ENCODE measurements around the gene ADGRG4. TPM values are rescaled to one million over a fixed set of nuclear protein-coding genes. Genes with fewer than 3 reads are reported as not detected.
"Not testable (repeated sequence)": the region's sequence is repeated elsewhere in the genome, so short reads cannot be mapped to it uniquely, and the experiment has no call there.

ADGRG4 gene
- not detected in 2 replicates for total RNA-seq (2014; rRNA removed; shearing (Covaris generic))

GRCh38 chrX:136300721-136301120 is at the start of gene ADGRG4:
Gene ADGRG4 (plus strand): TSS chrX:136300963. CDS start chrX:136308778, 7,815 bp downstream.
- DNase-seq (ENCODE audit: low spot score); in situ Hi-C loops (cut with HindIII; ENCODE audit: low sequenced_read_pairs): not testable (repeated sequence)

DNA sequence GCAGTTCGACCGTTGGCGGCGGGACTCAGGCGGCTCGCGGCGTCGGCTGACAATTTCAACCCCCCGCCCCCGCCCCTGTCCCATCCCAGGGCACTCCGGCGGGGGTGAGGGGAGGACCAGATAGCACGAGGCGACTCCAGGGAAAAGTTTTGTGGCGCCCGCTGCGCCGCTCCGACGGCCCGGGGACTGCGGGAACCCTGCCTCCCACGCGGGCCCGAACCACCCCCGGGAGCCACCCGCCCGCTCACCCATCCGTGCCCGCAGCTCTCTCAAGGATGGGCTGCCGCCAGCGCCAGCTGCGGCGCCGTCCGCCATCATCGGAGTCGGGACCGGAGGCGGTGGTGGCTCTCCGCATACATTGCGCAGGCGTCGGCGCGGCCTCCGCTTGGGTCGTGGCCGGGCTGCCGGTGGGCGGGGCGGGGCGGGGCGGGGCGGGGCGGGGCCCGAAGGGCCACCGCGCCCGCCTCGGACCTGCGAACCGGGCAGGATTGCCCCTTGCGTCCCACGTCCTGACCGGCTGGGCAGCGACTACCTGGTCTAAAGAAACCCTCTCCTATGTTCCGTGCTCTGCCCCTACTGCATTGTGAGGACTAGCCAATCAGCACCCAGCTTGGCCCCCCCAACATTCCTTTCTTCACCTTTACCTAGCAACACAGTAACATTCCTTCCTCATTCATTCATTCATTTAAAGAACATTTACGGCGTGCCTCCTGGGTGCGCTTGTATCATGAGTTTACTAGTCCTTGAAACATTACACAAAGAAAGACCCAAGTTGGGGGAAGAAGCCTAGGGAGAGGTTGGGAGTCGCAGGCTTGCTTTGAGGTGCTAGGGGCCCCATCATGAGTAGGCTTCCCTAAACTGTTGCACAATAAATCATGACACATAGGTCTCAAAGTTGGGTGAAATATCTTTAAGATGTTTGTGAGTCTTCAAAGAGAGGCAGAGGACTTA is 49.4 kb upstream of the ADGRG4 start, which contains the start of gene MAP7D3:
Gene MAP7D3, minus strand, starts transcription at position 360 of the 951 bp plus-strand sequence. Its CDS starts 42 bp downstream, at position 318.
- DNase-seq (ENCODE audit: low spot score), result peak; percentile 22
- in situ Hi-C loops (cut with HindIII; ENCODE audit: low sequenced_read_pairs), result no loop called here

- in situ Hi-C loops (cut with HindIII; ENCODE audit: low sequenced_read_pairs), result no loop called here
Observed at GRCh38 chrX:136255541-136255940, 45.2 kb upstream of the ADGRG4 start.

GRCh38 chrX:136256026-136256425 is 44.7 kb upstream of the ADGRG4 start:
- no peak for DNase-seq (ENCODE audit: low spot score)
- in situ Hi-C loops (cut with HindIII; ENCODE audit: low sequenced_read_pairs), result no loop called here

More at GRCh38 chrX:136255541-136255940, 45.2 kb upstream of the ADGRG4 start:
- DNase-seq (ENCODE audit: low spot score), result no peak

DNA sequence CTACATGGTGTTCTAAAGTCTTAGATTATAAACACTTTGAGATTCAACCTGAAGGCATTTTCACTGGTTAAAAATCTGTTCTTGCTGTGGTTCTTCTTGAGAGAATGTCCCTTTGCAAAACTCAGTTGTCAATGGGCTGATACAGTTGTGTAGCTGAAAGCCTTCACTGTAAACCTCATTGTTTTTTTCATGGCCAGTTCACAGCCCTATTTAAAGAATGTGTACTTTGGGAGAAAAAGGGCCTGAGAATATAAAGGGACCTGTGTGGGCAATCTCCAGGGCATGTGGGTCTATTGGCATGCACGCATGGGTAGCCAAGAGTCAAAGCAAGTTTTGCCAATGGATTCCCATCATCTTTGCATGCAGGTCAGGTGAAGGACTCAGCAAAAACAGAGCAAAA is 41.8 kb upstream of the ADGRG4 start:
- in situ Hi-C loops (cut with HindIII; ENCODE audit: low sequenced_read_pairs), result no loop called here
- DNase-seq (ENCODE audit: low spot score), result no peak

DNA sequence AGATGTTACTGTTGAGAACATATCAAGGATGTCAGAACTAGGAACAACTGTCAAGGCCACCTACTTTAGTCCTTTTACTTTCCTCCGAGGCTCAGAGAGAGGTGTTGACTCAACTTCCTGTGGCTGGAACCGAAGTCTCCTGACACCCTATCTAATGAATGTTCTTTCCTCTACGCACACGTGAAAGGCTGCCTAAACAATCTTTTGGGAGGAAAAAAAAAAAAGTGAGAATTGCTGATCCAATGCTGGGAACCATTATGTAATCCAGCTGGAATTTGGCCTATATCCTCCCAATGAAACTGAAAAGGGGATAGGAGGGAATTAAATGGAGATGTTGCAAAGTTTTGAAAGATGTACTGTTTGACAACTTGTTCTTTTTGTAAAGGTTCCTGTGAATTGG is 41.2 kb upstream of the ADGRG4 start:
- in situ Hi-C loops (cut with HindIII; ENCODE audit: low sequenced_read_pairs), result no loop called here
- DNase-seq (ENCODE audit: low spot score), result no peak

GRCh38 chrX:136260776-136261175 is 40.0 kb upstream of the ADGRG4 start:
- in situ Hi-C loops (cut with HindIII; ENCODE audit: low sequenced_read_pairs), result no loop called here
- DNase-seq (ENCODE audit: low spot score), result no peak

DNA sequence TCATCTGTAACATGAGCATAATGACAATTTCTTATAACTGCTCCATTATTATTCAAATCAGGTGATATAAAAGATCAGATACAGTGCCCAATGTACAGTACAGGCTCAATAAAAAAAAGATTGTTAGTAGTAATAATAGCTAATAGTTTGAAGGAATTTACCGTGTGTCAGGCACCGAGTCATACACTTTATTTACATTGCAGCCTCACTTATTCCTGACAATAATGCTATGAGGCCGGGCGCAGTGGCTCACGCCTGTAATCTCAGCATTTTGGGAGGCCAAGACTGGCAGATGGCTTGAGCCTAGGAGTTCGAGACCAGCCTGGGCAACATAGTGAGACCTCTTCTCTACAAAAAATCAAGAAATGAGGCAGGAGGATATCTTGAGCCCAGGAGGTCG is 39.4 kb upstream of the ADGRG4 start:
- in situ Hi-C loops (cut with HindIII; ENCODE audit: low sequenced_read_pairs), result no loop called here
- no peak for DNase-seq (ENCODE audit: low spot score)

DNA sequence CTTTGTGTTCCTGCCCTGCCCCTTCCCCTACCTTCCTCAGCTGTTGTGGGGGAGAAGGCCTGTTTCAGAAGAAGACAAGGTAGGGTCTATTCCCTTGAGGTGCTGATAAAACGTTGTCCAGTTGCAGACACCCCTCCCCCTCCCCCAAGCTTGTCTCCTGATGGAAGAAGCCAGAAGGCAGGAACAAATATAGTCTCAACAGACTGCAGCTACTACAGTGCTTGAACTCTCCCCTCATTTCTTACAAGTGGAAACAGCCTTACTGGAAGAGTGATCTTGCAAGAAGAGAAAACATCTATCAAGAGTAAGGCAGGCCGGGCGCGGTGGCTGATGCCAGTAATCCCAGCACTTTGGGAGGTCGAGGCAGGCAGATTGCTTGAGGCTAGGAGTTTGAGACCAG is 38.5 kb upstream of the ADGRG4 start:
- no peak for DNase-seq (ENCODE audit: low spot score)
- in situ Hi-C loops (cut with HindIII; ENCODE audit: low sequenced_read_pairs), result no loop called here

DNA sequence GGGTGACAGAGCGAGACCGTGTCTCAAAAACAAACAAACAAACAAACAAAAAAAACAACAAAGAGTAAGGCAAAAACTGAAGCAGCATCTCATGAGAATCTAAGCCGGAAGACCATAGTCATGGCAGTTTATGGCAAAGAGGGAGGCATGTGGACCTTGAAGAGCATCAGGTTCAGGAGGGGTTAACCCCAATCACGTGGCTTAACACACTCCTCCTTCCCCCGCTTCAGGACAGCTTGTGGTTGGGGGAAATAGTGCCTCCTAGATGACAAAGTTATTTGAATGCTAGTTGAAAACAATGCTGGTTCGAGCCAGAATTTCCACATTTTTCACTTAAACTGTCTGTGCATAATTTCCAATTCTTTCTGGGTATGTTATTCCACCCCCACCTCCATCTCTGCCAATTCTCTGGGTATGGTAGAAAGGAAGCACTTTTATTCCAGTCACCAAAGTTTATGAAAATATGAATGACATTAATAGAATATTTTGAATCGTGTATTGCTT is 37.9 kb upstream of the ADGRG4 start:
- in situ Hi-C loops (cut with HindIII; ENCODE audit: low sequenced_read_pairs), result no loop called here

GRCh38 chrX:136266828-136267227 is 33.9 kb upstream of the ADGRG4 start:
- no peak for DNase-seq (ENCODE audit: low spot score)
- in situ Hi-C loops (cut with HindIII; ENCODE audit: low sequenced_read_pairs), result no loop called here

More for the DNA sequence above, 37.9 kb upstream of the ADGRG4 start:
- no peak for DNase-seq (ENCODE audit: low spot score)

DNA sequence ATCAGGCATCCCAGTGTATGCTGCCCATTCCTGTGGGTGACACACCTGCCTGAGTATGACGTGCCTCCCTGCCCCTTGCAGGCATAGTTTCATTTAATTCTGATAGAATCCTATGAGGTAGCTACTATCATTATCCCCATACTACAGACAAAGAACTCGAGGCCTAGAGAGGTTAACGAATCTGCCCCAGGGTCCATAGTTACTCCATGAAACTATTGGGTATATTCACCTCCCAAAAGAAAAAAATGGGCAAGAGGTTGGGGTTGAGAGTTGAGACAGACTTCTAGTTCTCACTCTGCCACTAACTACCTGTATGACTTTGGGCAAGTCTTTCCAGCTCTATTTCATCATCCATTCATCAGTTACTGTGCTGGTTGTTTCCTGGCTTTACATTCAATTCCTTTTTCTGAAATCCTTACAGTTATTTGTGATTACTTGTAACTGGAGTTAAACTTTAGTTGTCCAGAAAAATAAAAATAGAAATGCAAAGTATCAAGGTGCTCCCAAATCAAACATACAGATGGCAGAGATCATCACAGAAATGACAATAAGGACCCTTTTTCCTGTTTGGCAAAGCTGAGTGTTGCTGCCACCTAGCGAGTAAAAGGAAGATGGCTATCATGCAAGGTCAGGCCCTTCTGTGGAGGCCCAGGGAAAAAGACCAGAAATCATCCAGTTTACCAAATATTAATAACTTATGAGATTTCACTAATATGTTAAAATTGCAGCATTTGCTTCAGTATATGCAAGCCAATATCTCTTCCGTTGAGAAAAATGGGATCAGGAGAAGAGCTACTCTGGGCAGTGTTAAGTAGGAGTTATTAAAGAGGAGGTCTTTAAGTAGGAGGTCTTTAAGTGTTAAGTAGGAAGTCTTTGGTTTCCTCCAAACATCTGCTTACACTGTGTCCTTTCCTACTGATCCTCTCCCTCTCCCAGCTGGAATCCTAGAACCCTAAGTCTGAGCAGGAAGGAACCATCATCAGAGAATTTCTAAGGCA is 32.4 kb upstream of the ADGRG4 start:
- DNase-seq (ENCODE audit: low spot score), result peak; percentile 56
- in situ Hi-C loops (cut with HindIII; ENCODE audit: low sequenced_read_pairs), result no loop called here

DNA sequence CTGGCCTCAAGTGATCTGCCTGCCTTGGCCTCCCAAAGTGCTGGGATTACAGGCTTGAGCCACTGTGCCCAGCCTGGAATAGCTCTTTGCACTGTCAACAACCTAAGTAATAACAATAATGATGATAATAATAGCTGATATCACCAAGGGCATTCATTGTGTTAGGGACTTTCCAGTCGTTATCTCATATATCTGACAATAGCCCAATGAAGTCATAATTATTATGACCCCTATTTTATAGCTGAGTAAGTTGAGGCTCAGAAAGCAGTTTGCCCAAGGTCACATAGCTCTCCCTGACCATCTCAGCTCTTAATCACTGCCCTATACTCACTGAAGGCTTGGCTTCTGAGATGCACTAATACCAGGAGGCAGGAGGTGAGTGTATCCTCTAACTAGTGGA is 30.8 kb upstream of the ADGRG4 start:
- DNase-seq (ENCODE audit: low spot score), result no peak
- in situ Hi-C loops (cut with HindIII; ENCODE audit: low sequenced_read_pairs), result no loop called here

DNA sequence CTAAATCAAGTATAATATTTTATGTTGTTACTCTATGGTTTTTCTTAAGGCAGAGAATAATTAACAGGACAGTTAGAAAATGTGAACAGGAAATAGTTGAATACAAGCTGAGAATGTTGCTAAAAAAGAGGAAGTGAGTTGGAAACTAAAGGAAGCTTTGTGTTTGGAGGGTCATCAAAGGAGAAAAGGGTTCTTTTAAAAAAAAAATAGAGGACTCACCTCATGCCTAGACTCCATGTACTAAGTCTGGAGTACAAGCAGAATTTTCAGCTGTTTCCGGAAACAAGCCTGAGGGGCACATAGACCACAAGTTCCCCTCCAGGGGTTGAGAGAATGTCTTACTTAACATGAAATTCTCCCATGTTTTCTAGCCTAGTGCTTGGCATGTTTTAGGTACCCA is 29.5 kb upstream of the ADGRG4 start:
- in situ Hi-C loops (cut with HindIII; ENCODE audit: low sequenced_read_pairs), result no loop called here
- DNase-seq (ENCODE audit: low spot score), result no peak

DNA sequence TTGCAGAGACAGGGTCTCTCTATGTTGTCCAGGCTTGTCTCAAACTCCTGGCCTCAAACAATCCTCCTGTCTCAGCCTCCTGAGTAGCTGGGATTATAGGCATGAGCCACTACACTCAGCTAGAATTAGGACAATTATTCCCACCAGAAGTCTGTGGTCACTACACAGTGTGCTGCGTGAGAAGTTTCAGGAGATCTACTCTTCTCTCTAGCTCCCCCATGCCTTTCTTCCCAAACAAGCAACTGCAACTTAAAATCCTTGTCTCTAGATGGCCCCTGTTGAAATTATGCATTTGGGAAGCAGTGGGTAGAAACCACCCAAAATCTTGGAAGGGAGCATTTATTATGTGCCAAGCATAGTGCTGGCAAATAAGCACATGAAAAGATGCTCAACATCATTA is 28.4 kb upstream of the ADGRG4 start:
- no peak for DNase-seq (ENCODE audit: low spot score)
- in situ Hi-C loops (cut with HindIII; ENCODE audit: low sequenced_read_pairs), result no loop called here

- in situ Hi-C loops (cut with HindIII; ENCODE audit: low sequenced_read_pairs), result no loop called here
- no peak for DNase-seq (ENCODE audit: low spot score)
Observed at GRCh38 chrX:136273986-136274385, 26.8 kb upstream of the ADGRG4 start.

DNA sequence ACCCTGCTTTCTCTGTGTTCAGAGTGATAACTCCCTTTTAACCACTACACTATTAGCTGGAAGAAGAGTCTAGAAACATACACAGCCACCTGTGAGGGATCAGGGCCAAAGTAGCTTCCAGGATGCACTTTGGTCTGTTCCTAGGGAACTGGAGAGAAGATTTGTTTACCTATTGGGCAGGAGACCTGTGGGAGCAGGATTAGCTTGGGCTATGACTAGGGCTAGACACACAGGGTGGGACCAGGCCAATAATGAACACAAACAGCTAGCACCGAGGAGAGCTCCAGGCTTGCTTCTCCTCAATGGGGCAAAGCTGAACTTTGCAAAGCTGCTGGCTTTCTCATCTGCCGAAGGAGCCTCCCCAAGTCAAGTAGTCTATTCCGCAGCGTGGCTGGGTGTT is 25.2 kb upstream of the ADGRG4 start:
- DNase-seq (ENCODE audit: low spot score), result no peak
- in situ Hi-C loops (cut with HindIII; ENCODE audit: low sequenced_read_pairs), result no loop called here

GRCh38 chrX:136286375-136286774 is 14.4 kb upstream of the ADGRG4 start:
- in situ Hi-C loops (cut with HindIII; ENCODE audit: low sequenced_read_pairs); DNase-seq (ENCODE audit: low spot score): not testable (repeated sequence)

- no peak for DNase-seq (ENCODE audit: low spot score)
- in situ Hi-C loops (cut with HindIII; ENCODE audit: low sequenced_read_pairs), result no loop called here
Observed at GRCh38 chrX:136291824-136292223, 8.9 kb upstream of the ADGRG4 start.
